ENCODE results near the gene NUSAP1.
A peak's percentile ranks its signal among the peaks of the same experiment; 100 is the strongest.

The NUSAP1 gene

GRCh38 chr15:41332194-41333025, at the start of gene NUSAP1, which contains the start of gene OIP5:
TSS of gene NUSAP1 (plus strand) at chr15:41332881. CDS start at chr15:41332958, 77 bp downstream.
TSS of gene OIP5 (minus strand) at chr15:41332591. CDS start at chr15:41332561, 30 bp downstream.
- peak; percentile 83 for TF ChIP-seq CTCF (IDR thresholded peaks at IDR 0.05)

GRCh38 chr15:41283653-41284426, 48.8 kb upstream of the NUSAP1 start:
- no peak for TF ChIP-seq CTCF (IDR thresholded peaks at IDR 0.05)

GRCh38 chr15:41284427-41285177, 48.1 kb upstream of the NUSAP1 start:
- TF ChIP-seq CTCF (IDR thresholded peaks at IDR 0.05) = no peak

- no peak for TF ChIP-seq CTCF (IDR thresholded peaks at IDR 0.05)
Observed at GRCh38 chr15:41285285-41285684, 47.4 kb upstream of the NUSAP1 start.

GRCh38 chr15:41286665-41287333, 45.9 kb upstream of the NUSAP1 start:
- TF ChIP-seq CTCF (IDR thresholded peaks at IDR 0.05) = no peak

GRCh38 chr15:41288464-41288863, 44.2 kb upstream of the NUSAP1 start:
- TF ChIP-seq CTCF (IDR thresholded peaks at IDR 0.05) = no peak

- no peak for TF ChIP-seq CTCF (IDR thresholded peaks at IDR 0.05)
Observed at GRCh38 chr15:41289953-41290352, 42.7 kb upstream of the NUSAP1 start.
